H1 (cell line): Measurements from ENCODE around the gene NDC80. TPM values are rescaled to one million over a fixed set of nuclear protein-coding genes. Genes with fewer than 3 reads are reported as not detected.

Experiments
- CTCF ChIA-PET: fragments of 300-600 bp; sonication (Branson Sonifier 250); formaldehyde crosslinking; loops from one replicate; lab custom pipeline; 2021; ENCODE audit not compliant: partially characterized antibody; lab: Charles Lee
- POLR2A ChIA-PET: fragments of 300-600 bp; sonication (Branson Sonifier 250); formaldehyde crosslinking; loops from one replicate; lab custom pipeline; 2021; ENCODE audit warnings: inconsistent platforms; ENCODE audit not compliant: partially characterized antibody; lab: Charles Lee
- DNase-seq, 2 experiments: peaks; one replicate each; pipeline versions ENCODE4 v3.0.0 to v3.0.0-alpha.2; 2010 to 2022; ENCODE audit warnings: low spot score in 2 of 2, low read depth in 1 of 2, mixed read lengths in 1 of 2
- FAIRE-seq: peaks from 2 replicates; lab custom pipeline; 2011; peaks lifted over from hg19 to GRCh38; lab: Jason Lieb, UNC
- H2AFZ ChIP-seq: 2 replicates; pipeline ENCODE4 v1.8.1; 2012; ENCODE audit warnings: low read length, inconsistent platforms
- H2AK5ac ChIP-seq: 2 replicates; pipeline ENCODE4 v1.6.1; 2013; ENCODE audit warnings: low read depth, low read length
- H2BK120ac ChIP-seq: replicated peaks from 2 replicates; pipeline ENCODE3; 2013; ENCODE audit warnings: low read depth, low read length, inconsistent platforms
- H2BK12ac ChIP-seq: 2 replicates; pipeline ENCODE4 v1.6.1; 2013; ENCODE audit warnings: low read depth, low read length
- H2BK15ac ChIP-seq: 2 replicates; pipeline ENCODE4 v1.6.1; 2013; ENCODE audit warnings: low read length
- H2BK20ac ChIP-seq: 2 replicates; pipeline ENCODE4 v1.6.1; 2013; ENCODE audit warnings: low read length
- H2BK5ac ChIP-seq: 2 replicates; pipeline ENCODE4 v1.6.1; 2013; ENCODE audit warnings: low read depth, low read length
- H3K14ac ChIP-seq: 2 replicates; pipeline ENCODE4 v1.6.1; 2013; ENCODE audit warnings: inconsistent platforms; ENCODE audit not compliant: insufficient read length
- H3K18ac ChIP-seq: 2 replicates; pipeline ENCODE4 v1.6.1; 2013; ENCODE audit warnings: low read length; ENCODE audit errors: extremely low read depth
- H3K23ac ChIP-seq: 2 replicates; pipeline ENCODE4 v1.6.1; 2013; ENCODE audit warnings: inconsistent platforms; ENCODE audit not compliant: insufficient read length
- H3K23me2 ChIP-seq: 2 replicates; pipeline ENCODE4 v1.6.1; 2013; ENCODE audit warnings: low read depth, low read length
- H3K27ac ChIP-seq: 2 replicates; pipeline ENCODE4 v1.6.1; 2011; ENCODE audit warnings: low read depth, low read length, inconsistent platforms
- H3K27me3 ChIP-seq, 4 experiments: replicated peaks in 1 of 4; 1 replicate in 1 of 4; 2 replicates in 3 of 4; pipeline versions ENCODE4 v1.6.1 to v1.8.1; 2011 to 2013; ENCODE audit warnings: low read length in 3 of 4, mild to moderate bottlenecking in 3 of 4, inconsistent platforms in 2 of 4, mixed read lengths in 2 of 4, moderate library complexity in 1 of 4; ENCODE audit not compliant: control insufficient read depth in 3 of 4, insufficient read depth in 3 of 4; ENCODE audit errors: extremely low read depth in 1 of 4
- H3K36me3 ChIP-seq, 4 experiments: 2 replicates each; pipeline versions ENCODE4 v1.6.1 to v1.8.1; 2011 to 2013; ENCODE audit warnings: mild to moderate bottlenecking in 4 of 4, low read length in 3 of 4, moderate library complexity in 2 of 4, control low read depth in 1 of 4, inconsistent platforms in 1 of 4; ENCODE audit not compliant: insufficient read depth in 4 of 4, control insufficient read depth in 2 of 4
- H3K4ac ChIP-seq: replicated peaks from 2 replicates; pipeline ENCODE3; 2013; ENCODE audit warnings: low read length, low read depth, mixed read lengths, inconsistent platforms; ENCODE audit not compliant: insufficient read length
- H3K4me1 ChIP-seq, 4 experiments: replicated peaks in 1 of 4; 1 replicate in 1 of 4; 2 replicates in 3 of 4; pipeline versions ENCODE4 v1.6.1 to v1.8.1; 2011 to 2013; ENCODE audit warnings: low read length in 3 of 4, inconsistent platforms in 2 of 4, mixed read lengths in 1 of 4; ENCODE audit not compliant: insufficient read depth in 4 of 4, control insufficient read depth in 3 of 4
- H3K4me2 ChIP-seq, 2 experiments: 2 replicates each; pipeline versions ENCODE4 v1.6.1 to v1.8.1; 2011 to 2013; ENCODE audit warnings: low read depth in 2 of 2, low read length in 2 of 2, control low read depth in 1 of 2, inconsistent platforms in 1 of 2, mild to moderate bottlenecking in 1 of 2; ENCODE audit not compliant: insufficient read depth in 1 of 2
- H3K4me3 ChIP-seq, 4 experiments: fragments of 200-600, 300-600 bp in 1 of 4; sonication (generic), shearing (Covaris generic), sonication (Bioruptor Twin) in 1 of 4; 2 replicates each; pipeline versions ENCODE4 v1.5.1 to v1.8.1; 2011 to 2016; ENCODE audit warnings: low read length in 4 of 4, low read depth in 3 of 4, control low read depth in 2 of 4, inconsistent platforms in 2 of 4, mild to moderate bottlenecking in 2 of 4, mixed read lengths in 1 of 4, moderate library complexity in 1 of 4; ENCODE audit not compliant: insufficient read depth in 2 of 4; ENCODE audit errors: extremely low read depth in 1 of 4
- H3K56ac ChIP-seq: replicated peaks from 2 replicates; pipeline ENCODE3; 2013; ENCODE audit warnings: low read depth, mild to moderate bottlenecking, mixed read lengths, low read length, inconsistent platforms; ENCODE audit not compliant: insufficient read length
- H3K79me1 ChIP-seq: 2 replicates; pipeline ENCODE4 v1.6.1; 2013; ENCODE audit warnings: low read depth, low read length, control low read depth
- H3K79me2 ChIP-seq, 2 experiments: 2 replicates each; pipeline versions ENCODE4 v1.6.1 to v1.8.1; 2012 to 2013; ENCODE audit warnings: low read length in 2 of 2, mild to moderate bottlenecking in 2 of 2, inconsistent platforms in 1 of 2; ENCODE audit not compliant: insufficient read depth in 2 of 2, control insufficient read depth in 1 of 2
- H3K9ac ChIP-seq, 4 experiments: replicated peaks in 1 of 4; 1 replicate in 1 of 4; 2 replicates in 3 of 4; pipeline versions ENCODE4 v1.6.1 to v1.8.1; 2011 to 2013; ENCODE audit warnings: low read depth in 3 of 4, low read length in 3 of 4, control low read depth in 2 of 4, mild to moderate bottlenecking in 2 of 4, moderate library complexity in 2 of 4, inconsistent platforms in 1 of 4; ENCODE audit errors: extremely low read depth in 1 of 4
- H3K9me3 ChIP-seq, 2 experiments: 2 replicates each; pipeline versions ENCODE4 v1.6.1 to v1.8.1; 2012 to 2013; ENCODE audit warnings: mild to moderate bottlenecking in 2 of 2, moderate library complexity in 2 of 2, control low read depth in 1 of 2, inconsistent platforms in 1 of 2, low read depth in 1 of 2, low read length in 1 of 2, mixed read lengths in 1 of 2; ENCODE audit not compliant: insufficient read depth in 2 of 2
- H4K20me1 ChIP-seq, 2 experiments: replicated peaks in 1 of 2; 2 replicates each; pipeline versions ENCODE3 to v1.8.1; 2011 to 2013; ENCODE audit warnings: inconsistent platforms in 2 of 2, low read length in 2 of 2, mild to moderate bottlenecking in 1 of 2; ENCODE audit not compliant: insufficient read depth in 2 of 2, control insufficient read depth in 1 of 2
- H4K5ac ChIP-seq: 2 replicates; pipeline ENCODE4 v1.6.1; 2013; ENCODE audit warnings: low read length, low read depth, mixed read lengths, inconsistent platforms; ENCODE audit not compliant: insufficient read length
- H4K8ac ChIP-seq: 2 replicates; pipeline ENCODE4 v1.8.0; 2013; ENCODE audit warnings: mild to moderate bottlenecking, moderate library complexity, low read length, inconsistent platforms; ENCODE audit not compliant: insufficient read depth; ENCODE audit errors: extremely low read depth
- H4K91ac ChIP-seq: replicated peaks from 2 replicates; pipeline ENCODE3; 2013; ENCODE audit warnings: low read length, mixed read lengths, inconsistent platforms; ENCODE audit not compliant: insufficient read length
- BCL11A ChIP-seq, 2 experiments: IDR thresholded peaks; one replicate each; pipeline ENCODE4 v1.6.1; 2011; ENCODE audit warnings: low read depth in 2 of 2, low read length in 2 of 2, mild to moderate bottlenecking in 2 of 2
- KDM4A ChIP-seq: IDR thresholded peaks from one replicate; pipeline ENCODE4 v1.7.1; 2012; ENCODE audit warnings: low read depth, mild to moderate bottlenecking, moderate library complexity, low read length, inconsistent platforms; ENCODE audit not compliant: severe bottlenecking
- NRF1 ChIP-seq: IDR thresholded peaks from 2 replicates; pipeline ENCODE4 v1.6.1; 2011; ENCODE audit warnings: mild to moderate bottlenecking, low read depth, low read length, improper control_type of control experiment
- TAF7 ChIP-seq: optimal IDR thresholded peaks from 2 replicates; pipeline ENCODE3; 2011; ENCODE audit warnings: low read depth, mild to moderate bottlenecking, inconsistent platforms, low read length, moderate library complexity, borderline replicate concordance
- WGBS, 2 experiments: shearing (Covaris generic) in 1 of 2; methylation state at CpG; one replicate each; pipeline versions ENCODE4 v1.1.6 to v1.1.7; 2013 to 2015; ENCODE audit warnings: low lambda C conversion rate in 2 of 2, mixed read lengths in 2 of 2, inconsistent platforms in 1 of 2, low coverage in 1 of 2, missing lambda C conversion rate in 1 of 2; ENCODE audit not compliant: insufficient replicate concordance in 2 of 2, insufficient coverage in 1 of 2, insufficient read length in 1 of 2; ENCODE audit errors: extremely low coverage in 1 of 2, missing lambda C conversion rate in 1 of 2; 5-methylcytosine and 5-hydroxymethylcytosine counted together
- polyA plus RNA-seq, 7 experiments: library from polyadenylated mRNA; depleted of rRNA in 3 of 7; stranded (reverse) in 5 of 7; unstranded in 2 of 7; fragments of >200 nt in 5 of 7; fragments of 200-250 nt in 2 of 7; gene quantifications; 1 replicate in 5 of 7; 2 replicates in 1 of 7; 4 replicates in 1 of 7; pipeline versions ENCODE4 v1.2.1 to v1.2.3, GENCODE V29; 2011 to 2013; ENCODE audit warnings: missing spikeins in 2 of 7, mixed read lengths in 2 of 7
- total RNA-seq: library from RNA; stranded (reverse); fragmentation: NEBNext Ultra II Directional; extraction: Animal tissue kit (Norgen Biotek cat#: 25700); gene quantifications from 2 replicates; pipeline ENCODE4 v1.2.1, GENCODE V29; 2021
- TF ChIP-seq, protein P1 (sequence below), 3 experiments: IDR thresholded peaks; 1 replicate in 2 of 3; 2 replicates in 1 of 3; pipeline versions ENCODE4 v1.5.1 to v1.6.1; 2011; ENCODE audit warnings: low read length in 3 of 3, mild to moderate bottlenecking in 3 of 3, inconsistent platforms in 2 of 3, low read depth in 1 of 3, moderate library complexity in 1 of 3; ENCODE audit not compliant: insufficient read depth in 1 of 3; ENCODE audit errors: control extremely low read depth in 1 of 3
- TF ChIP-seq, protein P2 (sequence below): IDR thresholded peaks from 2 replicates; pipeline ENCODE4 v1.6.1; 2011; ENCODE audit warnings: low read length, improper control_type of control experiment

The NDC80 gene
- total and polyA plus RNA-seq, 2 of the 8 experiments (the other 6 are each of a cell fraction or from before 2014, with no cell fraction given), result 11.0 to 45.0 TPM

DNA sequence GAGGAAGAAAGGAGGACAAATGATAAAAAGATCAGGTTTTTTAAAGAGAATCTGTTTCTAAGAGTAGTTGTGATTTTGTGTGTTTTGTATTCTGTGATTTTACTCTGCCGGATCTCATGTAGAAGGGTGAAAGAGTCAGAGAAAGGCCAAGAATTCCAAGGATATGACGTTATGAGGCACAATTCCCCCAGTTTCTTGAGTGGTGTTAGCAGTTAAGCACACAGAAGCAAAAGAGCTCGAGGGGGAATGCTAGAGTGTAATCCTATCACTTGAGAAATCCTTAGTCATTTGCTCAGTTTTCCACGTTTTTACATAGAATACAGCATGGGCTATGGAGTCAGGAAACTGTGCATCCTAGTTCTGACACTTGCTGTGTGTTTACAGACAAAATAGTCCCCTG is 34.9 kb upstream of the NDC80 start:
- Histone ChIP-seq H3K27ac (no peak overlapping the region), H2BK20ac (no peak overlapping the region), H3K4me1 (no peaks in the 10 kb centered on the region), H3K4ac (no peak overlapping the region), H2BK5ac (no peak overlapping the region), H2BK120ac (no peak overlapping the region), H4K20me1 (no peaks in the 10 kb centered on the region), H2AFZ (no peak overlapping the region), H2AK5ac (no peak overlapping the region), H3K79me2 (no peaks in the 10 kb centered on the region), H3K18ac (no peak overlapping the region), H2BK12ac (no peak overlapping the region), H3K4me3 (no peak overlapping the region), H3K9me3 (0 out of 4 replicates have a peak, but pooled peaks cover 2% of the 10 kb centered on the region in 2 experiments), H4K8ac (no peak overlapping the region), H3K79me1 (no peaks in the 10 kb centered on the region), H3K27me3 (no peaks in the 10 kb centered on the region), H3K36me3 (peaks cover 0 to 3% (median 0%) of the 10 kb centered on the region in 4 experiments; a peak in 2 of 8 replicates), H4K5ac (no peak overlapping the region), H4K91ac (no peak overlapping the region), H3K14ac (no peak overlapping the region), H3K56ac (no peak overlapping the region), H2BK15ac (no peak overlapping the region), H3K4me2 (no peak overlapping the region), H3K23me2 (no peaks in the 10 kb centered on the region), H3K23ac (no peak overlapping the region), H3K9ac (no peak overlapping the region)
- DNase-seq (no peak), FAIRE-seq (peak; percentile 7)
- ChIA-PET POLR2A (no interaction called here), CTCF (interaction anchor here (0.7 to 1.3 kb wide), 3 partner anchors 11 to 788 kb away, joined by 3 to 5 read pairs (median 5); no protein-coding TSS in a partner anchor)
- WGBS, 2 experiments, result 70% methylated on average over 4 of the region's 4 CpGs; no CpG with 5 or more reads in 1 of the 2 experiments
- TF ChIP-seq, protein P1, sequence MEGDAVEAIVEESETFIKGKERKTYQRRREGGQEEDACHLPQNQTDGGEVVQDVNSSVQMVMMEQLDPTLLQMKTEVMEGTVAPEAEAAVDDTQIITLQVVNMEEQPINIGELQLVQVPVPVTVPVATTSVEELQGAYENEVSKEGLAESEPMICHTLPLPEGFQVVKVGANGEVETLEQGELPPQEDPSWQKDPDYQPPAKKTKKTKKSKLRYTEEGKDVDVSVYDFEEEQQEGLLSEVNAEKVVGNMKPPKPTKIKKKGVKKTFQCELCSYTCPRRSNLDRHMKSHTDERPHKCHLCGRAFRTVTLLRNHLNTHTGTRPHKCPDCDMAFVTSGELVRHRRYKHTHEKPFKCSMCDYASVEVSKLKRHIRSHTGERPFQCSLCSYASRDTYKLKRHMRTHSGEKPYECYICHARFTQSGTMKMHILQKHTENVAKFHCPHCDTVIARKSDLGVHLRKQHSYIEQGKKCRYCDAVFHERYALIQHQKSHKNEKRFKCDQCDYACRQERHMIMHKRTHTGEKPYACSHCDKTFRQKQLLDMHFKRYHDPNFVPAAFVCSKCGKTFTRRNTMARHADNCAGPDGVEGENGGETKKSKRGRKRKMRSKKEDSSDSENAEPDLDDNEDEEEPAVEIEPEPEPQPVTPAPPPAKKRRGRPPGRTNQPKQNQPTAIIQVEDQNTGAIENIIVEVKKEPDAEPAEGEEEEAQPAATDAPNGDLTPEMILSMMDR (IDR thresholded peaks at IDR 0.05; ENCODE audit: control extremely low read depth in 1 of 3, insufficient read depth in 1 of 3, low read depth in 1 of 3, low read length in 3 of 3), result no peak
- TF ChIP-seq NRF1, result no peak
- TF ChIP-seq TAF7, result no peak
- no peak for TF ChIP-seq BCL11A (IDR thresholded peaks at IDR 0.05; ENCODE audit: low read depth in 2 of 2, low read length in 2 of 2)
- TF ChIP-seq, protein P2, sequence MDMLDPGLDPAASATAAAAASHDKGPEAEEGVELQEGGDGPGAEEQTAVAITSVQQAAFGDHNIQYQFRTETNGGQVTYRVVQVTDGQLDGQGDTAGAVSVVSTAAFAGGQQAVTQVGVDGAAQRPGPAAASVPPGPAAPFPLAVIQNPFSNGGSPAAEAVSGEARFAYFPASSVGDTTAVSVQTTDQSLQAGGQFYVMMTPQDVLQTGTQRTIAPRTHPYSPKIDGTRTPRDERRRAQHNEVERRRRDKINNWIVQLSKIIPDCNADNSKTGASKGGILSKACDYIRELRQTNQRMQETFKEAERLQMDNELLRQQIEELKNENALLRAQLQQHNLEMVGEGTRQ, result no peak
- TF ChIP-seq KDM4A, result no peak
